K562 (cell line): ENCODE results near the gene KIF17. TPM values are rescaled to one million over a fixed set of nuclear protein-coding genes. Genes with fewer than 3 reads are reported as not detected.

Experiments used
- ATF7 ChIP-seq: fragments of 450-650 bp; IDR thresholded peaks from 2 replicates; pipeline ENCODE4 v1.7.1; 2014; ENCODE audit warnings: mild to moderate bottlenecking, moderate library complexity
- FOXJ2 ChIP-seq: fragments of 200-800 bp; sonication (Bioruptor generic); IDR thresholded peaks from 2 replicates; pipeline ENCODE4 v1.6.1; 2016; ENCODE audit warnings: missing genetic modification characterization, missing compliant biosample characterization
- HLTF ChIP-seq: fragments of 450-650 bp; IDR thresholded peaks from 2 replicates; pipeline ENCODE4 v1.6.1; 2016
- HNRNPH1 ChIP-seq: fragments of 200-400 bp; formaldehyde crosslinking; optimal IDR thresholded peaks from 2 replicates; pipeline ENCODE3; 2017; ENCODE audit warnings: low read depth, mild to moderate bottlenecking, low read length, moderate library complexity
- JUND ChIP-seq, 2 experiments: IDR thresholded peaks; 2 replicates in 1 of 2; 3 replicates in 1 of 2; pipeline ENCODE4 v1.6.1; 2011; ENCODE audit warnings: borderline replicate concordance in 2 of 2, low read depth in 2 of 2, low read length in 2 of 2, improper control_type of control experiment in 1 of 2, missing biosample characterization in 1 of 2, missing genetic modification characterization in 1 of 2, missing genetic modification reagents in 1 of 2
- RBM14 ChIP-seq: fragments of 200-400 bp; formaldehyde crosslinking; IDR thresholded peaks from 2 replicates; pipeline ENCODE4 v1.6.1; 2018; ENCODE audit warnings: low read depth, mild to moderate bottlenecking, low read length, moderate library complexity, borderline replicate concordance; ENCODE audit not compliant: insufficient read depth
- SMAD1 ChIP-seq: fragments of 150-350 bp; IDR thresholded peaks from 2 replicates; pipeline ENCODE4 v1.6.1; 2014; ENCODE audit warnings: low read length, low read depth; ENCODE audit not compliant: partially characterized antibody
- ZNF23 ChIP-seq: fragments of 250-450 bp; sonication (Bioruptor Pico); IDR thresholded peaks from 2 replicates; pipeline ENCODE4 v1.4.0; 2020; ENCODE audit warnings: mild to moderate bottlenecking
- ZNF24 ChIP-seq: fragments of 450-650 bp; IDR thresholded peaks from 2 replicates; pipeline ENCODE4 v1.6.1; 2016
- ZNF274 ChIP-seq: IDR thresholded peaks from 2 replicates; pipeline ENCODE4 v1.6.1; 2011; ENCODE audit warnings: low read depth, mild to moderate bottlenecking, low read length, moderate library complexity, borderline replicate concordance
- ZNF354B ChIP-seq: fragments of 250-450 bp; sonication (Bioruptor Pico); IDR thresholded peaks from 2 replicates; pipeline ENCODE4 v1.4.0; 2020
- ZNF444 ChIP-seq: fragments of 250-450 bp; sonication (Bioruptor Pico); IDR thresholded peaks from 2 replicates; pipeline ENCODE4 v1.4.0; 2020; ENCODE audit warnings: mild to moderate bottlenecking, moderate library complexity
- polyA plus RNA-seq, 8 experiments: library from polyadenylated mRNA; depleted of rRNA in 4 of 8; stranded (reverse) in 5 of 8; unstranded in 3 of 8; fragments of >200 nt; fragmentation: Nextera tagmentation in 2 of 8; fragmentation: Illumina TruSeq in 1 of 8; extraction: Ambion mirVana in 2 of 8; extraction: Trizol in 1 of 8; gene quantifications; 2 replicates each; pipeline versions ENCODE4 v1.2.1 to v1.2.3, GENCODE V29; 2011 to 2014; ENCODE audit warnings: inconsistent platforms in 1 of 8, missing spikeins in 1 of 8
- total RNA-seq, 7 experiments: library from RNA; depleted of rRNA in 6 of 7; stranded (reverse); fragments of >200 nt in 6 of 7; fragmentation: Illumina TruSeq in 2 of 7; extraction: Trizol in 2 of 7; gene quantifications; 2 replicates each; pipeline versions ENCODE4 v1.2.1 to v1.2.3, GENCODE V29; 2011 to 2021; ENCODE audit warnings: low replicate concordance in 1 of 7
- TF ChIP-seq, protein P1 (sequence below): fragments of 450-650 bp; IDR thresholded peaks from 2 replicates; pipeline ENCODE4 v1.6.1; 2017; ENCODE audit warnings: antibody characterized with exemption
- TF ChIP-seq, protein P2 (sequence below): IDR thresholded peaks from 2 replicates; pipeline ENCODE4 v1.6.1; 2011; ENCODE audit not compliant: insufficient read length; ENCODE audit errors: extremely low read depth
- TF ChIP-seq, protein P3 (sequence below): fragments of 450-650 bp; conservative IDR thresholded peaks from 2 replicates; pipeline ENCODE4 v1.6.1; 2016; ENCODE audit warnings: missing genetic modification characterization, low read depth, mild to moderate bottlenecking, missing compliant biosample characterization, moderate library complexity
- TF ChIP-seq, protein P4 (sequence below): fragments of 150-350 bp; conservative IDR thresholded peaks from 2 replicates; pipeline ENCODE4 v1.6.1; 2014; ENCODE audit warnings: low read length
- TF ChIP-seq, protein P5 (sequence below): fragments of 450-650 bp; formaldehyde crosslinking; IDR thresholded peaks from 2 replicates; pipeline ENCODE4 v1.4.0; 2022; ENCODE audit warnings: missing genetic modification characterization

Gene KIF17
- total and polyA plus RNA-seq, 9 of the 15 experiments (the other 6 are each of a cell fraction or from before 2014, with no cell fraction given): 0.04 to 0.47 (median 0.18) TPM; not detected in 5

DNA sequence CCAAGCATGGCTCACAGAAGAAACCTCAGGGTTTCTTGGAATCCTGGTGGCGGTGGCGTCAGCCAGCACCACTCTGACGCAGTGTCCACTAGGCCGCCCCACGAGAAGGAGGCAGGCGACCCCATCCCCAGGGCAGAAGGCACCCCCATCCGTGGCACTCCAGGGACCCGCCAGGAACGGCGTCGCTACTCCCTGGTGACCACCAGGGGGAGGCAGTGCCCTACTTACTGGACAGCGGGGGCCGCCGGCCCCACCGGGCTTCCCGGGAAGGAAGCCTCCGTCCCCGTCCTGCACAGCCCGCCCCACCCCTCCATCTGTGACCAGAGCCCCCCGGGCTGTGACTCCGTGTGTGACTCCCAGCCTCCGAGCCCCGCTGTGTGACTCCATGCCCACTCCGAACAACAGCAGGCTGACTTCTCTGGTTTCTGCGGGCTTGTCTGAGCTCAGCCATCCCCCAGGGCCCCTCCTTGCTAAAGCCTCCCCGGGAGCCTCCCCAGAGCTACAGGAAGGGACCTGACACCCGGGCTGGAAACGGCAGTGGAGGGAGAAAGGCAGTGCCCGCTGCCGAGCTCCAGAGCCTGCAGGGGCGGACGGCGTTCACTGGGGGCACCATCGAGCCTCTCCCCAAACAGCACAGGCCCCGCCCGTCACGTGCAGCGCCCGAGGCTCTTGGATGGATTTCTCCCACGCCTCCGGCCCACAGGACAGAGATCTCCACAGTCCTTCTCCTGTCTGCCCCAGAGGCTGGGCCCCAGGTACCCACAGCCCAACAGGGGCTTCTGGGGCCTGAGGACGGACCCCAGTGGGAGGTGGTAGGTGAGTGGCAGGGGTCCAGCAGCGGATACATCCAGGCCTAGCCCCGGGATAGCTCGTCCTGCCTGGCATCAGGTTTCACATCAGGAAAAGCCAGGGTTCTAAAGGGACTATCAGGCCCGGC is 21.1 kb downstream of the KIF17 start (continued):
- TF ChIP-seq, protein P1, sequence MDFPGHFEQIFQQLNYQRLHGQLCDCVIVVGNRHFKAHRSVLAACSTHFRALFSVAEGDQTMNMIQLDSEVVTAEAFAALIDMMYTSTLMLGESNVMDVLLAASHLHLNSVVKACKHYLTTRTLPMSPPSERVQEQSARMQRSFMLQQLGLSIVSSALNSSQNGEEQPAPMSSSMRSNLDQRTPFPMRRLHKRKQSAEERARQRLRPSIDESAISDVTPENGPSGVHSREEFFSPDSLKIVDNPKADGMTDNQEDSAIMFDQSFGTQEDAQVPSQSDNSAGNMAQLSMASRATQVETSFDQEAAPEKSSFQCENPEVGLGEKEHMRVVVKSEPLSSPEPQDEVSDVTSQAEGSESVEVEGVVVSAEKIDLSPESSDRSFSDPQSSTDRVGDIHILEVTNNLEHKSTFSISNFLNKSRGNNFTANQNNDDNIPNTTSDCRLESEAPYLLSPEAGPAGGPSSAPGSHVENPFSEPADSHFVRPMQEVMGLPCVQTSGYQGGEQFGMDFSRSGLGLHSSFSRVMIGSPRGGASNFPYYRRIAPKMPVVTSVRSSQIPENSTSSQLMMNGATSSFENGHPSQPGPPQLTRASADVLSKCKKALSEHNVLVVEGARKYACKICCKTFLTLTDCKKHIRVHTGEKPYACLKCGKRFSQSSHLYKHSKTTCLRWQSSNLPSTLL: no peak
- no peak for TF ChIP-seq FOXJ2 (tag)
- peak; percentile 54; the same call in 1 of the 2 replicates for TF ChIP-seq ATF7
- TF ChIP-seq ZNF274: no peak
- no peak for TF ChIP-seq ZNF444 (CRISPR knock-in tag)
- TF ChIP-seq ZNF354B (CRISPR knock-in tag): no peak
- TF ChIP-seq, protein P2, sequence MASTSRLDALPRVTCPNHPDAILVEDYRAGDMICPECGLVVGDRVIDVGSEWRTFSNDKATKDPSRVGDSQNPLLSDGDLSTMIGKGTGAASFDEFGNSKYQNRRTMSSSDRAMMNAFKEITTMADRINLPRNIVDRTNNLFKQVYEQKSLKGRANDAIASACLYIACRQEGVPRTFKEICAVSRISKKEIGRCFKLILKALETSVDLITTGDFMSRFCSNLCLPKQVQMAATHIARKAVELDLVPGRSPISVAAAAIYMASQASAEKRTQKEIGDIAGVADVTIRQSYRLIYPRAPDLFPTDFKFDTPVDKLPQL: no peak
- TF ChIP-seq, protein P3, sequence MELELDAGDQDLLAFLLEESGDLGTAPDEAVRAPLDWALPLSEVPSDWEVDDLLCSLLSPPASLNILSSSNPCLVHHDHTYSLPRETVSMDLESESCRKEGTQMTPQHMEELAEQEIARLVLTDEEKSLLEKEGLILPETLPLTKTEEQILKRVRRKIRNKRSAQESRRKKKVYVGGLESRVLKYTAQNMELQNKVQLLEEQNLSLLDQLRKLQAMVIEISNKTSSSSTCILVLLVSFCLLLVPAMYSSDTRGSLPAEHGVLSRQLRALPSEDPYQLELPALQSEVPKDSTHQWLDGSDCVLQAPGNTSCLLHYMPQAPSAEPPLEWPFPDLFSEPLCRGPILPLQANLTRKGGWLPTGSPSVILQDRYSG (tag): no peak
- TF ChIP-seq RBM14: no peak
- TF ChIP-seq SMAD1: no peak
- TF ChIP-seq, protein P4, sequence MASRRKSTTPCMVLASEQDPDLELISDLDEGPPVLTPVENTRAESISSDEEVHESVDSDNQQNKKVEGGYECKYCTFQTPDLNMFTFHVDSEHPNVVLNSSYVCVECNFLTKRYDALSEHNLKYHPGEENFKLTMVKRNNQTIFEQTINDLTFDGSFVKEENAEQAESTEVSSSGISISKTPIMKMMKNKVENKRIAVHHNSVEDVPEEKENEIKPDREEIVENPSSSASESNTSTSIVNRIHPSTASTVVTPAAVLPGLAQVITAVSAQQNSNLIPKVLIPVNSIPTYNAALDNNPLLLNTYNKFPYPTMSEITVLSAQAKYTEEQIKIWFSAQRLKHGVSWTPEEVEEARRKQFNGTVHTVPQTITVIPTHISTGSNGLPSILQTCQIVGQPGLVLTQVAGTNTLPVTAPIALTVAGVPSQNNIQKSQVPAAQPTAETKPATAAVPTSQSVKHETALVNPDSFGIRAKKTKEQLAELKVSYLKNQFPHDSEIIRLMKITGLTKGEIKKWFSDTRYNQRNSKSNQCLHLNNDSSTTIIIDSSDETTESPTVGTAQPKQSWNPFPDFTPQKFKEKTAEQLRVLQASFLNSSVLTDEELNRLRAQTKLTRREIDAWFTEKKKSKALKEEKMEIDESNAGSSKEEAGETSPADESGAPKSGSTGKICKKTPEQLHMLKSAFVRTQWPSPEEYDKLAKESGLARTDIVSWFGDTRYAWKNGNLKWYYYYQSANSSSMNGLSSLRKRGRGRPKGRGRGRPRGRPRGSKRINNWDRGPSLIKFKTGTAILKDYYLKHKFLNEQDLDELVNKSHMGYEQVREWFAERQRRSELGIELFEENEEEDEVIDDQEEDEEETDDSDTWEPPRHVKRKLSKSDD: no peak
- no peak for TF ChIP-seq HLTF
- no peak for TF ChIP-seq ZNF24
- TF ChIP-seq, protein P5, sequence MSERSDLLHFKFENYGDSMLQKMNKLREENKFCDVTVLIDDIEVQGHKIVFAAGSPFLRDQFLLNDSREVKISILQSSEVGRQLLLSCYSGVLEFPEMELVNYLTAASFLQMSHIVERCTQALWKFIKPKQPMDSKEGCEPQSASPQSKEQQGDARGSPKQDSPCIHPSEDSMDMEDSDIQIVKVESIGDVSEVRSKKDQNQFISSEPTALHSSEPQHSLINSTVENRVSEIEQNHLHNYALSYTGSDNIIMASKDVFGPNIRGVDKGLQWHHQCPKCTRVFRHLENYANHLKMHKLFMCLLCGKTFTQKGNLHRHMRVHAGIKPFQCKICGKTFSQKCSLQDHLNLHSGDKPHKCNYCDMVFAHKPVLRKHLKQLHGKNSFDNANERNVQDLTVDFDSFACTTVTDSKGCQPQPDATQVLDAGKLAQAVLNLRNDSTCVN: no peak
- no peak for TF ChIP-seq HNRNPH1
- peak; percentile 51 for TF ChIP-seq JUND (IDR thresholded peaks at IDR 0.05; ENCODE audit: borderline replicate concordance, low read depth, low read length)
- TF ChIP-seq JUND (tag; IDR thresholded peaks at IDR 0.05; ENCODE audit: borderline replicate concordance, low read depth, low read length): no peak; the same call in 2 of the 3 replicates
- no peak for TF ChIP-seq ZNF23 (CRISPR knock-in tag)
